SU-DHL-6 (cell line): ENCODE data around the gene PHACTR2.

Experiments used
- H2AFZ ChIP-seq: fragments of 200-600 bp; sonication (generic); 2 replicates; pipeline ENCODE4 v1.6.1; 2014; ENCODE audit warnings: low read depth, mild to moderate bottlenecking, moderate library complexity, mixed read lengths, antibody characterized with exemption, low read length; ENCODE audit not compliant: severe bottlenecking
- H3F3A ChIP-seq: fragments of 200-600 bp; shearing (Covaris generic); 2 replicates; pipeline ENCODE4 v1.6.0; 2016; ENCODE audit warnings: antibody characterized with exemption, mild to moderate bottlenecking; ENCODE audit not compliant: insufficient read depth
- H3K27ac ChIP-seq: fragments of 200-600 bp; sonication (generic); 2 replicates; pipeline ENCODE4 v1.5.1; 2016; ENCODE audit warnings: low read depth, mild to moderate bottlenecking, low read length, moderate library complexity, mixed read lengths
- H3K27me3 ChIP-seq: fragments of 200-600 bp; sonication (generic), shearing (Covaris generic); 2 replicates; pipeline ENCODE4 v1.6.0; 2014; ENCODE audit warnings: mild to moderate bottlenecking, low read length
- H3K36me3 ChIP-seq: fragments of 200-600 bp; sonication (generic); 2 replicates; pipeline ENCODE4 v1.6.1; 2014; ENCODE audit warnings: mild to moderate bottlenecking, low read length, mixed read lengths
- H3K4me2 ChIP-seq: fragments of 300-600, 200-600 bp; shearing (Covaris generic), sonication (generic); 2 replicates; pipeline ENCODE4 v1.6.0; 2014; ENCODE audit warnings: low read length, low read depth, mild to moderate bottlenecking; ENCODE audit not compliant: poor library complexity, severe bottlenecking
- H3K4me3 ChIP-seq: fragments of 200-600 bp; sonication (generic); 2 replicates; pipeline ENCODE4 v1.5.1; 2014; ENCODE audit warnings: antibody characterized with exemption, low read length, mild to moderate bottlenecking, mixed read lengths; ENCODE audit not compliant: insufficient read depth, poor library complexity, severe bottlenecking
- H3K79me2 ChIP-seq: fragments of 200-600 bp; sonication (generic); 2 replicates; pipeline ENCODE4 v1.6.1; 2014; ENCODE audit warnings: mild to moderate bottlenecking, low read length, moderate library complexity; ENCODE audit not compliant: insufficient read depth
- H3K9ac ChIP-seq: fragments of 200-600 bp; sonication (generic); 2 replicates; pipeline ENCODE4 v1.7.0; 2014; ENCODE audit warnings: mild to moderate bottlenecking, low read length
- H3K9me2 ChIP-seq: fragments of 200-600 bp; sonication (generic); replicated peaks from 2 replicates; pipeline ENCODE4 v1.6.1; 2014; ENCODE audit warnings: low read length; ENCODE audit not compliant: insufficient read depth
- H3K9me3 ChIP-seq: fragments of 200-600 bp; sonication (generic); 2 replicates; pipeline ENCODE4 v1.6.1; 2014; ENCODE audit warnings: low read length, mixed read lengths; ENCODE audit not compliant: insufficient read depth
- H4K20me1 ChIP-seq: fragments of 200-600 bp; sonication (generic); 2 replicates; pipeline ENCODE4 v1.6.1; 2014; ENCODE audit warnings: low read depth, mild to moderate bottlenecking, antibody characterized with exemption, low read length, moderate library complexity, mixed read lengths
- CTCF ChIP-seq: fragments of 200-600 bp; sonication (generic); IDR thresholded peaks from one replicate; pipeline ENCODE4 v1.5.1; 2017; ENCODE audit warnings: antibody characterized with exemption, mild to moderate bottlenecking, low read length, moderate library complexity; ENCODE audit not compliant: insufficient read depth, poor library complexity, severe bottlenecking
- EZH2phosphoT487 ChIP-seq: fragments of 200-600 bp; sonication (generic), shearing (Covaris generic); conservative IDR thresholded peaks from 2 replicates; pipeline ENCODE4 v1.6.1; 2018; ENCODE audit warnings: mild to moderate bottlenecking, antibody characterized with exemption, low read length, moderate library complexity, mixed read lengths

The PHACTR2 gene

DNA sequence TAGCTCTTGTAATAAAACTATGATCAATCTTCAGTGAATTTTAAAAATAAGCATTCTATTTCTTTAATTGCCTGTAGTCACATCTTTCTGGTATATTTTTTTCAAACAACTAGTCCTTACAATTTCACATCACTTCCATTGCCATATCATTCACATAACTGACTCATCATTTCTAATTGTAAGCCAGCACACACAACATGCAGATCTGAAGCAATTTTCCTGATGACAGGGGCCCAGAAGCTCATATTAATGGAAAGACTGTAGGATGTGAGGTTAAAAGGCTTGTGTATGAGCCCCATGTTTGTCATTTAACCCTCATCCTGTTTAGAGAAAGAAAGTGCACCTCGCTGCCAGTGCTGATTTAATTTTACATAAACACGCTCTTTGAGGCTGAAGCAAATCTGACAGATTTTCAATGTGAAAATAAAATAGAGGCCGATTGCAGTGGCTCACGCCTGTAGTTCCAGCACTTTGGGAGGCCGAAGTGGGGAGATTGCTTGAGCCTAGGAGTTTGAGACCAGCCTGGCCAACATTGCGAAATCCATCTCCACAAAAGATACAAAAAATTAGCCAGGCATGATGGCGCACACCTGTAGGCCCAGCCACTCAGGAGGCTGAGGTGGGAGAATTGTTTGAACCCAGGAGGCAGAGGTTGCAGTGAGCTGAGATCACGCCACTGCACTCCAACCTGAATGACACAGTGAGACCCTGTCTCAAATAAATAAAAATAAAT lies 125.2 kb downstream of the PHACTR2 start:
- H3K4me2 ChIP-seq, result no peak overlapping the region
- no peaks in the 10 kb centered on the region for H3K79me2 ChIP-seq
- H3K4me3 ChIP-seq, result no peak overlapping the region
- no peak overlapping the region for H3K9ac ChIP-seq
- no peaks in the 10 kb centered on the region for H4K20me1 ChIP-seq
- H3K9me2 ChIP-seq, result no peaks in the 10 kb centered on the region
- no peaks in the 10 kb centered on the region for H3K27me3 ChIP-seq
- H3F3A ChIP-seq, result no peaks in the 10 kb centered on the region
- TF ChIP-seq EZH2phosphoT487 (no peak), CTCF (no peak)
- no peak overlapping the region for H2AFZ ChIP-seq
- H3K9me3 ChIP-seq, result no peaks in the 10 kb centered on the region
- H3K27ac ChIP-seq, result no peak overlapping the region
- H3K36me3 ChIP-seq, result no peaks in the 10 kb centered on the region

DNA sequence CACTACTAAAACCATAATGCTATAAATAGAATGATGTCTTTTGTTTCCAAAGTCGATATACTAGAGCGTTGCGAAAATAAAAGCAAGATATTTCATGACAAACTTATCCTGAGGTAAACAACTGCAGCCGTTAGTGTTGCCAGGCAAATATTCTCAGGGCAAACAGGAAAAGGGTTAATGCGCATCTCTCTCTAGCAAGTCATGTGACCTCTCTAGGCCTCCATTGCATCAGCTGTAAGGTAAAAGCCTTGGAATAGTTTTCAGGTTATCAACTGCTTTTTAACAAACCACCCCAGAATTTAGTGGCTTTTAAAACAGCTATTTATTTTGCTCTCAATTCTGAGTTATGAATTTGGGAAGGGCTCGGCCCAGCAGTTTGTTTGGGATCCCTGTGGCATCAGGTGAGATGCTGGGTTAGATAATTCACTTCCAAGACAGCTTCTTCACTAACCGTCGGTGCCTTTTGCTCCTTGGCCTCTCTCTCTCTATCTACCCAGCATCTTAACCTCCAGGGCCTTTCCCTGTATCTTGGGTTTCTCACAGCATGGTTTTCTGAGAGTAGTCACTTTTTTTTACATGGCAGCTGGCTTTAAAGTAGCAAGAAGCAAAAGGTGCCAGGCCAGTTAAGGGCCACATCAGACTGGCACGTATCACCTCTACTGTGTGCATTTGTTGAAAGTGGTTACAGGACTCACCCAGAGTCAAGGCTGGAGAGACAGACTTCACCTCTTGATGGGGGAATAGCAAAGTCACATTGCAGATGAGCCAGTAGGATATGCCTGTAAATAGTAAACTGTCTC lies 126.2 kb downstream of the PHACTR2 start:
- H3K36me3 ChIP-seq, result no peaks in the 10 kb centered on the region

GRCh38 chr6:143804835-143805239 lies 127.1 kb downstream of the PHACTR2 start:
- no peaks in the 10 kb centered on the region for H3K9me3 ChIP-seq
- H3K36me3 ChIP-seq, result no peaks in the 10 kb centered on the region
- no peak overlapping the region for H3K4me3 ChIP-seq
- no peak overlapping the region for H3K27ac ChIP-seq
- H2AFZ ChIP-seq, result no peak overlapping the region
- no peaks in the 10 kb centered on the region for H3K27me3 ChIP-seq
- no peaks in the 10 kb centered on the region for H3F3A ChIP-seq
- H3K9ac ChIP-seq, result no peak overlapping the region
- TF ChIP-seq EZH2phosphoT487, result no peak
- TF ChIP-seq CTCF, result no peak
- no peak overlapping the region for H3K4me2 ChIP-seq
- H3K9me2 ChIP-seq, result no peaks in the 10 kb centered on the region
- no peaks in the 10 kb centered on the region for H4K20me1 ChIP-seq
- no peaks in the 10 kb centered on the region for H3K79me2 ChIP-seq

More for the DNA sequence above, 126.2 kb downstream of the PHACTR2 start:
- Histone ChIP-seq H3K27me3 (no peaks in the 10 kb centered on the region), H3K9ac (no peak overlapping the region), H2AFZ (no peak overlapping the region), H3K27ac (no peak overlapping the region), H4K20me1 (no peaks in the 10 kb centered on the region), H3K9me3 (no peaks in the 10 kb centered on the region), H3F3A (no peaks in the 10 kb centered on the region), H3K4me2 (no peak overlapping the region), H3K4me3 (no peak overlapping the region), H3K79me2 (no peaks in the 10 kb centered on the region), H3K9me2 (no peaks in the 10 kb centered on the region)
- TF ChIP-seq CTCF (no peak), EZH2phosphoT487 (no peak)
